ENCODE measurements around the gene LRG1.
"Not testable (repeated sequence)": the region's sequence is repeated elsewhere in the genome, so short reads cannot be mapped to it uniquely, and the experiment has no call there.

The LRG1 gene

GRCh38 chr19:4577020-4577782, 37.4 kb upstream of the LRG1 start:
- DNase-seq: no peak
- intact Hi-C loops (cut with DNase I): loop anchor here (5.0 kb wide), 1 partner anchor 60 kb away; the partner anchor contains the start of gene TNFAIP8L1

GRCh38 chr19:4576016-4576933, 36.4 kb upstream of the LRG1 start:
- intact Hi-C loops (cut with DNase I): loop anchor here (5.0 kb wide), 1 partner anchor 61 kb away; the partner anchor contains the start of gene TNFAIP8L1
- DNase-seq: peak in 39 of 42 donors; percentile 34 to 83 (median 65)

- DNase-seq: no peak
- intact Hi-C loops (cut with DNase I): loop anchor here (5.0 kb wide), 1 partner anchor 62 kb away; the partner anchor contains the start of gene TNFAIP8L1
Measured at GRCh38 chr19:4575267-4576015, 35.6 kb upstream of the LRG1 start.

- intact Hi-C loops (cut with DNase I): no loop called here
- no peak for DNase-seq
Measured at GRCh38 chr19:4573682-4574081, 33.8 kb upstream of the LRG1 start.

GRCh38 chr19:4571305-4571917, 31.6 kb upstream of the LRG1 start:
- intact Hi-C loops (cut with DNase I): no loop called here
- DNase-seq: no peak

GRCh38 chr19:4570916-4571304, 31.1 kb upstream of the LRG1 start:
- intact Hi-C loops (cut with DNase I): no loop called here
- no peak for DNase-seq

GRCh38 chr19:4570402-4570801, 30.6 kb upstream of the LRG1 start:
- intact Hi-C loops (cut with DNase I): no loop called here
- DNase-seq: no peak

- intact Hi-C loops (cut with DNase I): no loop called here
- peak in 1 of 42 donors; percentile 12 for DNase-seq
Measured at GRCh38 chr19:4568886-4569285, 29.1 kb upstream of the LRG1 start.

GRCh38 chr19:4567584-4568071, 27.8 kb upstream of the LRG1 start:
- intact Hi-C loops (cut with DNase I): no loop called here
- DNase-seq: peak in 26 of 42 donors; percentile 16 to 71 (median 52)

- intact Hi-C loops (cut with DNase I): no loop called here
- no peak for DNase-seq
Measured at GRCh38 chr19:4566402-4567051, 26.7 kb upstream of the LRG1 start.

- intact Hi-C loops (cut with DNase I): not testable (repeated sequence)
- peak in 1 of 42 donors; percentile 38 for DNase-seq
Measured at GRCh38 chr19:4563562-4563961, 23.7 kb upstream of the LRG1 start.

GRCh38 chr19:4562085-4562484, 22.2 kb upstream of the LRG1 start:
- intact Hi-C loops (cut with DNase I): not testable (repeated sequence)
- peak in 1 of 42 donors; percentile 39 for DNase-seq

GRCh38 chr19:4559569-4559968, 19.7 kb upstream of the LRG1 start, which contains the start of gene SEMA6B:
TSS of gene SEMA6B (minus strand) at chr19:4559684. CDS start at chr19:4558457, 1,227 bp downstream.
- peak in 13 of 42 donors; percentile 10 to 61 (median 29) for DNase-seq
- intact Hi-C loops (cut with DNase I): no loop called here

- peak in 18 of 42 donors; percentile 18 to 74 (median 47) for DNase-seq
Measured at GRCh38 chr19:4557971-4558941, 18.4 kb upstream of the LRG1 start.

GRCh38 chr19:4557144-4557970, 17.5 kb upstream of the LRG1 start:
- intact Hi-C loops (cut with DNase I): no loop called here
- no peak for DNase-seq

More at GRCh38 chr19:4557971-4558941, 18.4 kb upstream of the LRG1 start:
- intact Hi-C loops (cut with DNase I): no loop called here

GRCh38 chr19:4556597-4557127, 16.8 kb upstream of the LRG1 start:
- intact Hi-C loops (cut with DNase I): no loop called here

More at GRCh38 chr19:4556597-4557127, 16.8 kb upstream of the LRG1 start:
- DNase-seq: no peak

Measured in head of caudate nucleus (tissue), 42 donors.